AG04449 (cell line): ENCODE data around the gene OR1L6.

Source experiments
- CTCF ChIA-PET: fragments of 350-600 bp; formaldehyde crosslinking; extraction: SDS; loops from one replicate; lab custom pipeline; 2021; ENCODE audit warnings: antibody characterized with exemption; lab: Yijun Ruan, JAX
- POLR2A ChIA-PET: fragments of 400-600, 350-600 bp; formaldehyde crosslinking; extraction: SDS; loops from one replicate; lab custom pipeline; 2020; ENCODE audit warnings: antibody characterized with exemption, inconsistent platforms; lab: Yijun Ruan, JAX
- DNase-seq: peaks from one replicate; pipeline ENCODE4 v3.0.0-alpha.2; 2010; ENCODE audit warnings: low read depth, low spot score
- H3K4me3 ChIP-seq: 2 replicates; pipeline ENCODE4 v1.5.1; 2011; ENCODE audit warnings: low read depth, mild to moderate bottlenecking, control low read depth, low read length
- TF ChIP-seq, protein P1 (sequence below): IDR thresholded peaks from one replicate; pipeline ENCODE4 v1.5.1; 2011; ENCODE audit warnings: mild to moderate bottlenecking, moderate library complexity, low read length, control low read depth, inconsistent platforms; ENCODE audit not compliant: insufficient read depth; ENCODE audit errors: missing control alignments

OR1L6 gene, protein sequence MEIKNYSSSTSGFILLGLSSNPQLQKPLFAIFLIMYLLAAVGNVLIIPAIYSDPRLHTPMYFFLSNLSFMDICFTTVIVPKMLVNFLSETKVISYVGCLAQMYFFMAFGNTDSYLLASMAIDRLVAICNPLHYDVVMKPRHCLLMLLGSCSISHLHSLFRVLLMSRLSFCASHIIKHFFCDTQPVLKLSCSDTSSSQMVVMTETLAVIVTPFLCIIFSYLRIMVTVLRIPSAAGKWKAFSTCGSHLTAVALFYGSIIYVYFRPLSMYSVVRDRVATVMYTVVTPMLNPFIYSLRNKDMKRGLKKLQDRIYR

DNA sequence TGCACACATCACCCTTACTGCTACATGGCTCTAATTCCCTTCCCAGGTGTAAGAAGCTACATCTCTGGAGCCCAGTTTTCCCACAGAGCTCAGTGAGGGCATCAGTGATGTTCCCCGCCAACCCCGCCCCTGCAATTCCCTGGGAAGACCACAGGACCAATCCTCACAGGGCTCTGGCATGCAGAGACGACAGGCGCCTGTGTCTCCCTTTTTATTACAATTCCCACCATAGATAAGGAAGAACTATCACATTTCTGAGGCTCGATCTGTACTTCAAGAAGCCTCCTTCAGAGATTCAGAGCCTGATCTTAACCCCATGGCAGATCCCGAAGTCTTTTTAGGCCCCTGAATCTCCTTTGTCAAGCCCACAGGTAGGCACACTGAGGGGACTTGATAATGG, at the start of gene OR1L6:
Gene OR1L6, plus strand, starts transcription at position 301 of the 400 bp plus-strand sequence. CDS start 7,545 bp downstream, outside the sequence.
- no peak for DNase-seq
- CTCF ChIA-PET, result no interaction called here
- TF ChIP-seq, protein P1, sequence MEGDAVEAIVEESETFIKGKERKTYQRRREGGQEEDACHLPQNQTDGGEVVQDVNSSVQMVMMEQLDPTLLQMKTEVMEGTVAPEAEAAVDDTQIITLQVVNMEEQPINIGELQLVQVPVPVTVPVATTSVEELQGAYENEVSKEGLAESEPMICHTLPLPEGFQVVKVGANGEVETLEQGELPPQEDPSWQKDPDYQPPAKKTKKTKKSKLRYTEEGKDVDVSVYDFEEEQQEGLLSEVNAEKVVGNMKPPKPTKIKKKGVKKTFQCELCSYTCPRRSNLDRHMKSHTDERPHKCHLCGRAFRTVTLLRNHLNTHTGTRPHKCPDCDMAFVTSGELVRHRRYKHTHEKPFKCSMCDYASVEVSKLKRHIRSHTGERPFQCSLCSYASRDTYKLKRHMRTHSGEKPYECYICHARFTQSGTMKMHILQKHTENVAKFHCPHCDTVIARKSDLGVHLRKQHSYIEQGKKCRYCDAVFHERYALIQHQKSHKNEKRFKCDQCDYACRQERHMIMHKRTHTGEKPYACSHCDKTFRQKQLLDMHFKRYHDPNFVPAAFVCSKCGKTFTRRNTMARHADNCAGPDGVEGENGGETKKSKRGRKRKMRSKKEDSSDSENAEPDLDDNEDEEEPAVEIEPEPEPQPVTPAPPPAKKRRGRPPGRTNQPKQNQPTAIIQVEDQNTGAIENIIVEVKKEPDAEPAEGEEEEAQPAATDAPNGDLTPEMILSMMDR, result no peak
- H3K4me3 ChIP-seq, result no peak within 1 kb of the TSS
- POLR2A ChIA-PET, result no interaction called here

DNA sequence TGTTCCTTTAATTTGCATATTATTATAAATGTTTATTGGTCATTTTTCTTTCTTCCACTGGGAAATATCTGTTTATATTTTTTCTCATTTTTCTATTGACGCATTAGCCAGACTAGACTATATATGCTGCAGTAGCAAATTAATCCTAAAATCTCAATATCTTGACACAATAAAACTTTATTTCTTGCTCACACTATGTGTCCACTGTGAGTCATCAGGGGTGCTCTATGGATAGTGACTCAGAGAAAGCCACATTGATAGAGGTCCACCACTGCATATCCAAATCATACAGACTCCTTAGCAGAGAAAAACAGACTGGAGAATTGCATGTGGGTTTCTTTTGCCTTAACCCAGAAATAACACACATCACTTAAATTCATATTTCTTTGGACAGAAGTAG, 46.4 kb upstream of the OR1L6 start:
- no peak overlapping the region for H3K4me3 ChIP-seq
- TF ChIP-seq, protein P1, result no peak
- ChIA-PET POLR2A (no interaction called here), CTCF (no interaction called here)
- DNase-seq, result no peak

DNA sequence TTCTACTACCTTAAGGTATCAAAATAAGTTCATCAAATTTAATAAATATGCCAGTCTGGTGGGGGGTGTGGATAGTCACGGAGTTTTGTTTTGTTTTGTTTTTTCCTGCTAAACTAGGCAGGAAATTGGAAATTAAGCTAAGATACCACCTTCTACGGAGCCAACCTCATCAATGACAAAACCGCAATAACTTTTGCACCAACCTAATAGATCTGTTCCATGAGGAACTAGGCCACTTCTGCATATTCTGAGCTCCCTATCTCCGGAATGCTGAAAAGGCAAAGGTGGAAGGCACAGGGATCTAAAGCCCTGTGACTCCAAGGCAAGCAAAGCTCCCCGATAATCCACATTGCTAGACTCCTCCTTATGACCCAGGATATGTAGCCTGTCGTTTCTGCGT, 24.1 kb upstream of the OR1L6 start:
- ChIA-PET POLR2A (no interaction called here), CTCF (no interaction called here)
- H3K4me3 ChIP-seq, result no peak overlapping the region
- TF ChIP-seq, protein P1, result no peak
- no peak for DNase-seq

DNA sequence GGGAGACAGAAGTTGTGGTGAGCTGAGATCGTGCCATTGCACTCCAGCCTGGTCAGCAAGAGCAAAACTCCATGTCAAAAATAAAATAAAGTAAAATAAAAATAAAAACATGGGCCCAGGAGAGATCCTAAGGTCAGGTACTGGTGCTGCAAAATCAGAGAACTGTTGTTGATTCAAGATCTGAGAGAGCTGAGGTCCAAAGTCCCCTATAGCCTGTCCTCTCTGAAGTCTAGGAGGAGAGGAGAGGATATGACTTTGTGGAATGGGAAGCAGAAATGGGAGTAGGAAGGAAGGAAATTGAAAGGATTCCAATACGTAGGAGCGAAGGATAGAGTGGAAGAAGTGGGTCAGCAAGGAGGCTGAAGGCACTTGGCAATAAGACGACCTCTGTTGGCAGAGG, 22.9 kb upstream of the OR1L6 start:
- ChIA-PET POLR2A (no interaction called here), CTCF (no interaction called here)
- no peak overlapping the region for H3K4me3 ChIP-seq
- TF ChIP-seq, protein P1, result no peak
- no peak for DNase-seq

DNA sequence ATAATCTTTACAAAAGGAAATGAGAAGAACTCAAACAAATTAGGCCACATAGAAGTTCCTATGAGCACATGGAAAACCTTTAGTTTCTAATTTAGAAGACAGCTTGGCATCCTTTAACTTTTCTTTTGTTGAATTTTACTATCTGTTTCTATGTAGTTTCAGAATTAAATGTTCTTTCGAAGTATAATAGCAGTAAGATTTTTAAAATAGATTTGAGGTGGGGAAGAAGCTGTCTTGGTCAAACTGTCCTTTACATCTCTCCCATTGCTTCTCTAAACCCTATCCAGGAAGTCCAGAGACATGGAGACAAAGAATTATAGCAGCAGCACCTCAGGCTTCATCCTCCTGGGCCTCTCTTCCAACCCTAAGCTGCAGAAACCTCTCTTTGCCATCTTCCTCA, 18.4 kb upstream of the OR1L6 start, which contains the start of gene OR1L4:
Gene OR1L4, plus strand, starts transcription at position 301 of the 400 bp plus-strand sequence. Its CDS starts 0 bp downstream, at position 301.
- TF ChIP-seq, protein P1, result no peak
- POLR2A ChIA-PET, result no interaction called here
- CTCF ChIA-PET, result no interaction called here
- no peak within 1 kb of the TSS for H3K4me3 ChIP-seq
- DNase-seq, result no peak

DNA sequence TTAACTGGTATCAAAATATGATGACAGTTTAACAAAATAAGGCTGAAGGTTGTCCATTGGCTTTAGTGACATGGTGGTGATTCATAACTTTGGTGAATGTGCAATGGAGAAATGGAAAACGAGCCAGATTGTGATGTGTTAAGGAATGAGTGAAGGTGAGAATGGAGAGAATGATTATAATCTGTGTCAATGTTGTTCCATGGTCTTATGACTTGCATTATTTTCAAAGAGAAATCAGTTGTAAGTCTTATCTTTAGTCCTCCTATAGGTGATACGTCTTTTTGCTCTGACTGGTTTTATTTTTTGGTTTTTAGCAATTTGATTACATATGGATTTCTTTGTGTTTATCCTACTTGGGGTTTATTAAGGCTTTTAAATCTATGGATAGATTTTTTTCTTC, 12.7 kb downstream of the OR1L6 start:
- H3K4me3 ChIP-seq, result no peak overlapping the region
- CTCF ChIA-PET, result no interaction called here
- no peak for DNase-seq
- TF ChIP-seq, protein P1, result no peak
- POLR2A ChIA-PET, result no interaction called here
